Stimulated activated CD4-positive, alpha-beta T cell treated with anti-CD3 and anti-CD28 coated beads, Interleukin-2, amount 100 ng/mL, for 4 hours (primary cell): ENCODE results near the gene PHB1.

Experiments
- DNase-seq: peaks from one replicate; pipeline ENCODE4 v3.0.0-alpha.2; 2020; ENCODE audit warnings: low read depth

Gene PHB1

DNA sequence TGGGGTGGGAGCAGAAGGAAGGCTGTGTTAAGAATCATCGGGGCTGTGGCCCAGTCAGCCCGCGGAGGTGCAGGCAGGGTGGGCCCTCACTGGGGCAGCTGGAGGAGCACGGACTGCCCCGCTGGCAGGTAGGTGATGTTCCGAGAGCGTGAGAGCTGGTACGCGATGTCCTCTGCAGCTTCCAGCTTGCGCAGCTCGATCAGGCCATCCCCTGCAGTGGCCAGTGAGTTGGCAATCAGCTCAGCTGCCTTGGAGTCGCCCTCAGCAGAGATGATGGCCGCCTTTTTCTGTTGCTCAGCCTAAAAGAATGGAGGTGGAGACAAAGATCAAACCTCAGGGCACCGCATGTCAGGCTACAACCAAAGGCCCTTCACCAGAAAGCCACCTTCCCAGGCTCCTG lies 9.8 kb downstream of the PHB1 start:
- no peak for DNase-seq

DNA sequence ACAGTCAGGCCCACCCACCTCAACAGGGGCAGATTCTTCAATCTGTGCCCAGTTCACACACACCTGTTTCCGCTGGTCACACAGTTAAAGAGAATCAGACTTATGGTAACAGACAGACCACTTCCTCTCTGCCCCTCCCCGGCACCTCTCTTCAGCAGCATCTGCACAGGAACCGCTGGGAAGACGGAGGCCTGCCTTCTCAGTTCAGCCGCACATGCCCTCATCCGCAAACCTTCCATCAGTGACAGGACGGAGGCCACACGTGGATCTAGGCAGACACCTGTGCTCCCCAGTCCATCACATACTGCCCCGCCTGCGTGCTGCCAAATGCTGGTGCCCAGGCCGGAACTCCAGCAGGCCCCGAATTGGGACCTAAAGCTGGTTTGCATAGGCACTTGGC lies 10.3 kb downstream of the PHB1 start:
- no peak for DNase-seq

DNA sequence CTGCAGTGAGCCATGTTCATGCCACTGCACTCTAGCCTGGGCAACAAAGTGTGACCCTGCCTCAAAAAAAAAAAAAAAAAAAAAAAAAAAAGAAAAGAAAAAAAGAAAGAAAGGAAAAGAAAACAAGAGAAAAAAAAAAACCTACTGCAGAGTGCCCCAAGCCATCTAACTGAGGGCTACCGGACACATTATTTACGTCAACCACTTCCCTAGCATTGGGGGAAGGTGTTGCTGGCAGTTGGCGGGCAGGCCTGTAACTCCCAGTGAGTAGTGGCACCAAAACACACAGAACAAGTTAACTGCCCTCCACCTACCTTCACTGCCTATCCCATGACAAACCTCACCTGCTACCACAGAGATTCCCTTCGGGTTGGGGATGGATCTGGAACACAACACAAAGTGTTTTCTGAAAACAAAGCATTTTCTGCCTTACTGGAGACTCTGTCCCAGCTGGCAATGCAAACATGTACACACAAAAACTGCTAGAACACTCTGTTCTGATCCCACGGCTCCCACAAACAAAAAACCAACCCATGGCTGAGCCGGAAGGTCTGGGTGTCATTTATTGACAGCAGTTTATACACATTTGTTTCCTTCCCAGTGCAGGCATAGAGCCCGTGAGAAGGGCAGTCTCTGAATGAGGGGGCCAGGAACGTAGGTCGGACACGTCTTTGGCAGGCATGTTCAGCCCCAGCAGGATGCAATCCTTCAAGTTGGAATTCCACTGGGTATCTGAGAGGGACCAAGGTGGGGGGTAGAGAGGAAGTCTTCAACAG lies 11.0 kb downstream of the PHB1 start:
- no peak for DNase-seq

DNA sequence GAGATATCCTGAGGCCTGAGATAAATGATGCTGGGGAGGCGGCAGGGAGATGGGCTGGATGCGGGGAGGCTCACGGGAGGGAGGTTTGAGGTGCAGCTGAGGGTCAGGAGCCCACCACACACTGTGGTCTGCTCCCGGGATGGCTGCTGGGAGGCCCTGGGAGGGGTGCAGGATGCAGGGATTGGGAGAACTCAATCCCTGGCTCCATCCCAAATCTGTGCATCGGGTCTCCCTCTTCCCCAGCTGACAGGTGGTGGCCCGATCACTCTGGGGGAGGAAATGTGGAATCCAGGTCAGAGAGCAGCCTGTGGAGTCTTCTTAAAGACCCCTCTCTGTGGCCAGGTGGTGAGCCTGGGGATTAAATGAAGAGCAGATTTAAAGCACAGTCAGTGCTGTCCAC lies 12.0 kb downstream of the PHB1 start:
- no peak for DNase-seq

DNA sequence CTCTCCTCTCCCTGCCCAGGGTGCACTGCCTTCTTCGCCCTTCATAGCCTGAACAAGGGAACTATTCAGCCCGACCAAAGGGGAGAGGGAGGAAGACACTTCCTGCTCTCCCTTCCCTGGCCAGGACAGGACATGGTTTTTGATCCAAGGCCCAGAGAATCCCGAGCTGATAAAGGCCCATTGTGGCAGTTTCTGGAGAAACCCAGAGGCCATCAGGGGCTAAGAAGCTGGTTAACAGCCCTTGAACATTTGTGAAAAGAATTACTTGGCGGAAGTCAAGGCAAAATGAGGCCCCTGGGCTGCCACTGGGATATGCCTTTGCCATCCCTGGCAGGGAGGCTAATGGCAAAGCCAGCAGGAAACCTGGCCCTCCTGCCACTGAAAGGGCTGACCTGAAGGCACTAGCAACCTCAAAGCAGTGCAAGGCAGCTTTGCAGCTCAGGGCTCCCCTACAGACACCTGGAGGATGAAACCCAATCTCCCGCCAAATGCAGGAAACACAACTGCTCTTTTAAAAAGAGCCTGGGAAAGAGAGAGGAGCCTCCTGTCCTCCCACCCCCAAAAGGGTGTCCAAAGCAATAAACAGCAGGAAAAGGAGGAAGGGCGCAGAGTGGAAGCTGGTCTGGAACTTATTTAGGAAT lies 12.6 kb downstream of the PHB1 start:
- no peak for DNase-seq

DNA sequence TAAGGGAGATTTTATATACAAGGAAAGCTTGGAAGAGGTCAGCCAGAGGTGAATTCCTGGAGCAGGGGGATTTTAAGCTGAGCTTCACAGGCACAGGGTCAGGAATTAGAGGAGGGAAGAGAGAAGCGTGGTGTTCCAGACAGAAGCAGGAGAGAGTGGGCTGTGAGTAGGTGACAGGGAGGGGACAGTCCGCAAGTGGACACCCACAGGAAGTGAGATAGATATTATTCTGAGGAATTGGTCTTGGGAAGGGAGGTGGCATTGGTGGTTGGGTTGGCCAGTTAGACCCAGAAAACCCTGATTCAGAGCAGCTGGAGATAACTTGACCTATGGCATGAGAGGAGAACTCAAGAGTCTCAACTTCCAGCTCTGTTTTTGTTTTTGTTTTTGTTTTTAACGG lies 14.7 kb downstream of the PHB1 start:
- no peak for DNase-seq

DNA sequence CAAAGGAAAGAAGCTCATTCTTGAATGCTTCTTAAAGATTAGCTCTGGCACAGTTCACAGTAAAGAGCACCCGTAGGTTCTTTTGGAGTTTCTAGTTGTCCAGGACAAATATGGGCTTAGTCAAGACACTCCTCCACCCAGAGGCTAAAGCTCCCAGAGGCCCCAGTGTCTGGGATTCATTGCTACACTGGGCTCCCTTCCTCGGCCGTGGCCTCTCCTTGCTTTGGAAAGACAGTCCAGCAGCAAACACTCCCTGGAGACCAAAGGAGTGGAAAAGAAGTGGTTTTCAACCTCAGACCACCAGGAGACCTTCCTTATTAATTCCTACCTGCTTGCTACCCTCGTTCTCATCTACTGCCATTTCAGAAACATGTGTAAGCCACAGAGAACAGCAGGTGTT lies 17.1 kb downstream of the PHB1 start:
- no peak for DNase-seq

DNA sequence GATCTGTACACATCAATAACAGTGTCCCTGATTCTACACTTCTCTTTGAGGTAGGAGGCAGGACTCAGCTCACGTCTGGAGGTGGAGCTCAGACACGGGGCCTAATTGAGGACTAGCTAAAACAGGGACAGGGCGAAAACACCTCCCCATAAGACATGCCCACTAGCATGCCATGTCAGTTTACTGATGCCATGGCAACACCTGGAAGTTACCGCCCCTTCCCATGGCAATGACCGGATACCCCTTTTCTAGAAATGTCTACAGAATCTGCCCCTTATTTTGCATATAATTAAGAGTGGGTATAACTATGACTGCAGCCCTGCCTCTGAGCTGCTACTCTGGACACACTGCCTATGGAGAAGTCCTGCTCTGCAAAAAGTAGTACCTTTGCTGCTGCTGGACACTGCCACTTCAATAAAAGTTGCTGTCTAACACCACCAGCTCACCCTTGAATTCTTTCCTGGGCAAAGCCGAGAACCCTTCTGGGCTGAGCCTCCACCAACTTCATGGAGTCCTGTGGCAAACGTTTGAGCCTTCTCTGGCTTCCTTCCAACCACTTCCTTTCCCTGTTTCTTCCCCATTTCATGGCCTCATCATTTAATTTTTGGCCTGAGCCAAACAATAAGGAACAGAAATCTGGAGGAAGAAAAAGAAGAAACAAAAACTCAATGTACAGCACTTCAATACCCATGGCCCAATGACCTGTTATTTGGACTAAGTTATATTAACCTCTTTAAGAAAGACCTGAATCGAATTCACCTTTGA lies 21.0 kb downstream of the PHB1 start:
- DNase-seq = no peak

DNA sequence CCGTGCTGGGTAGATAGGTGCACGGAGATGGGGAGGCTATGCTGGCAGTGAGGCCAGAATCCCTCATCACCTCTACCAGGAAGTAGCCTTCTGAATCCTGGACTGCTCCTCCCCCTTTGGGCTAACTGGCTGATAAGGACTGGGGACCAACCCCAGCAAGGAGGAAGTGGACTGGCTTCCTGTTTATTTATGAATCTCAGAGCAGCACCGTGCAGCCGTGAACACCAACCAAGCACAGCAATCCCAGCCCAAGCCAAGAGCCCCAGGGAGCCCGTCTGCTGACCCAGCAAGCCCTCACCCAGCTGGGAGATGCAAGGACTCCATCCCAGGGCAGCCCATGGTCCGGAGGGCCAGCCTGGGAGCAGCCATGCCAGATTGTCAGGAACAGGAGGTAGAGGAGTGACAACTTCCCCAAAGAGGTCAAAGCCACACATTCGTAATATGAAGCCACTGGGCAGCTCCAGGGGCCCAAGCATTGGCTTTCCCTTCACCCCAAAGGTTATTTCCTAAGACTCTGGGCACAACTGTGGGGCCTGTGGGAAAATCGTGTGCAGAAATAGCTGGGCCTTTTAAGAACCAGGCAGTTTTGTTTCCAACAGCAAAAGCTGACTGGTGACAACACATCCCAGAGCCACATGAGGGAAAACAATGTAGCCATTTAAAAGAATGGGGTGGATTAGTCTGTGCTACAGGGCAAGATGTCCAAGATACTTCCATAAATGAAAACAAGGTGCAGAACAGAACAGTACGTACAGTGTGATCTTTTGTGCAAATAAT lies 23.9 kb downstream of the PHB1 start:
- no peak for DNase-seq

DNA sequence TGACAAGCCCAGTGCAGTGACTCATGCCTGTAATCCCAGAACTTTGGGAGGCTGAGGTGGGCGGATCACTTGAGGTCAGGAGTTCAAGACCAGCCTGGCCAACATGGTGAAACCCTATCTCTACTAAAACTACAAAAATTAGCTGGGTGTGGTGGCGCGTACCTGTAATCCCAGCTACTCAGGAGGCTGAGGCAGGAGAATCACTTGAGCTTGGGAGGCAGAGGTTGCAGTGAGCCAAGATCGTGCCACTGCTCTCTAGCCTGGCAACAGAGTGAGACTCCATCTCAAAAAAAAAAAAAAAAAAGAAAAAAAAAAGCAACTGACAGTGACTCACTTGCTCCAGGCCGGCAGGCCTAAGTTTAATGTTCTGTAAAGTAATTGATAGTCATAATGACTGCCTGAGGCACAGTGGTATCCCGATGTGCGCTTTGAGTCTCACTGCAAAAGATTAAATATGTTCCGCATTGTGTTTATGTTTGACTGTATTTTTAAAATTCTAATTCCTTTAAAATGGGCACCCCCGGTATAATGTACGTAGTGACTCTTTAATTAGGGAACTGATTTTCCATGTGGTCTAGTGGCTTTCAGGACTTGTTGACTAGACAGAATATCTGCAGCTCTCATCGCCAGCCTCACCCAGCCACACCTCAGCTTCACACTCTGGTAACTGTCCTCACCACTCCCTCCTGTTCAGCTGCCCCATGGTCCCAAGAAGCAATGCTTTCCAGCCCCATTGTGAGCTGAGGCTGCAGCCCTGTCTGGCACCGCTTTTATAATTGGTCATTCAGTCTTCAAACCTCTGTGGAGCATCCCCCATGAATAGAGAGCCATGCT lies 25.0 kb downstream of the PHB1 start:
- DNase-seq = peak; percentile 19

DNA sequence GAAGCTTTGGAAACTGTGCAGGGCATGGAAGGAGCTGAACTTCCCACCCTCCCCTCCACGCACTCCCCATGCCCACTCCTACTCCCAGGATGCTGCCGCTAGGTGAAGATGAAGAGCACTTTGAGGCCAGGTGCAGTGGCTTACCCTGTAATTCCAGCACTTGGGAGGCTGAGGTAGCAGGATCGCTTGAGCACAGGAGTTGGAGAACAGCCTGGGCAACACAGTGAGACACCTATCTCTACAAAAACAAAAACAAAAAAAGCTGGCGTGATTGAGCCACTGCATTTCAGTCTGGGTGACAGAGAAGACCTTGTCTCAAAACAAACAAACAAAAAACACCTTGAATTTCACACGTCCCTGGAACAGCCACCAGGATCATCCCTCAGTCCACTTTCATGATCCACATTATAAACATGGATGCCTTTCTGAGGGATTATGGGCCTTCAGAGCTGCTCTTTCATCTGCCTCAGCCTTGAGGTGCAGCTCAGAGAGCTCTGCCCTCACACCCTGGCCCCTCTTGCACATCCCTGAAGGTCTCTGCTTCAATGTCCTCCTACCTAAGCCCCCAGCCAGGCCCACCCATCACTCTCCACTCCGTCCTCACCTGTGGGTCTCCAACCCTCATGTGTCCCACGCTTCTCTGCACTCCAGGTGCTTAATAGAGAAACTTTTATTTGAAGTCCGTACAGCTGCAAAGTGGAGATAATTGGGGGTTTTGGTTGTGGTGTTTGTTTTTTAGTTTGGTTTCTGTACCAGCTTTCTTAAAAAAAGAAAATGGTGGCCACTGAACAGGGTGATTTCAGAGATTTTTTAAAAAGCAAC lies 25.8 kb downstream of the PHB1 start:
- DNase-seq = no peak

DNA sequence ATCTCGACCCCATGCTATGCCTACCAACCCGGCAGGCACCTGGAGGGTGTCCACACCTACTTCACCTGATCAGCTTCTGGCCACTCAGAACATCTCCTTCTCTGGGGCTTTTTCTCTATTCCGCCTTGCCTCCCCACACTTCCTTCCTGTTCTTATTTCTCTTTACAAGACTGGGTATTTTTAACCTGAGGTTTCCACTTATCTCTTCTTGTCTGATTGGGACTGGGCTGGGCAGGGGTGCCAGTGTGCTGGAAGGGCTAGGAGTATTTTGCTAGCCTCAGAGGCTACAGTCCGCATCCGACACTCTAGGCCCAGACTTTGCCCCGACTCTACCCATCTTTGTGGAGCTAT lies 26.4 kb downstream of the PHB1 start:
- no peak for DNase-seq

DNA sequence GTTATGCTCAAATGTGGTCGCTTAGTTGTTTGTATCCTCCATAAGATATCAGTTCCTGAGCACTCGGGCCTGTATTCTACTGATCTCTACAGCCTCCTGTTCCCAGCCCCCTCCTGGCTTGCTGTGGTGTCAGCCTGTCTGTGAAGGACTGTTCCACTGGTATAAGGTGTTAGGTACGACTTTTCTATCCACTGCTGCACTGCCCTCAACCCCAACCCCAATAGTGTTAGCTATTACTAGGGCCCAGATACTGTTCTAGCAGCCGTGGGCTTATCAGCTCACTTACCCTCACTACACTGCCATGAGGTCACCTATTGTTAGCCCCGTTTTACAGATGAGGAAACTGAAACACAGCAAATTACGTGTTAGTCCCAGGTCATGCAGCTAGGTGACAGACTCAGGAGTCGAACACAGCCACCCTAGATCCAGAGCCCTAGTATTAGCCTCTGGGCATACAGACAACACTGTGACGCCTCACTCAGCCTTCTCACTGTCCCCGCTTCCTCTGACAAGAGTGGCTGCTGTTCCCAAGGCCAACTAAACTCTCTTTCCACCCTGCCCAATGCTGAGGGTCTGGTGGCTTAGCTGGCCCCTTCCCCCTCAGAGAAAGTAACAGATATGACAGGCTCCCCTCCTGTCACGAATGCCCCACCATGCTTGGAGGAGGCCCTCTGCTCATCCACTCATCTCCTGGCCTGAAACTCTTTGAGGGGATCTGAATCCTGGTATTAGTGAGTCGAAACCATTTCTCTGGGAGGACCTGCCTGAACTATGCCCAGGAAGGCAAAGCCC lies 27.0 kb downstream of the PHB1 start:
- no peak for DNase-seq

DNA sequence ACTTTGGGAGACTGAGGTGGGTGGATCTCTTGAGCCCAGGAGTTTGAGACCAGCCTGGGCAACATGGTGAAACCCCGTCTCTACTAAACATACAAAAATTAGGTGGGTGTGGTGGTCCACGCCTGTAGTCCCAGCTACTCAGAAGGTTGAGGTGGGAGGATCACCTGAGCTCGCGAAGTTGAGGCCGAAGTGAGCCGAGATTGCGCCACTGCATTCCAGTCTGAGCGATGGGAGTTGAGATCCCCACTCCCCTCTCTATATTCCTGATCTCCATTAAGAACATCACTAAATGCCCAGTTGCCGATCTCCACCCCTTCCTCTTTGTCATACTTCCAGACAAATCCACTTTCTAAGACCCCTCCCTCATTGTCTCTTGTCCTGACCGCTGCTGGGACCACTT lies 28.3 kb downstream of the PHB1 start:
- DNase-seq = no peak

DNA sequence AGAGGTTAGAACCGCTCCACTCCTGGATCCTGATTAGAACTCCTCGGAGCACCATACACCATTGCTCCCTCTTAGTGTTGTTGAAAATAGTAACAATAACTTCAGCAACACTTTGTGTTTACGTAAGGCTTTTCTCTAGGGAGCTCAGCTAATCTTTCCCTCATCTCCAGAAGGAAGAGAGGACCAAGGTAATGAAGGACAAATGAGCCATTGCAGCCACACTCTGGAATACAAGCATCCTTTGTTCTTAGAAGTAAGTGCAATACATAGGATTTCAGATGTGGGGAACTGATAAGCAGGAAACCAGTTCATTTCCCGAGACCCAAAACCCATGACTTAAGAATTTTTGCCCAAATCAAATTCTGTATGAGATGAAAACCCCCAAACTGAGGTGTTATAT lies 29.7 kb downstream of the PHB1 start:
- DNase-seq = no peak

DNA sequence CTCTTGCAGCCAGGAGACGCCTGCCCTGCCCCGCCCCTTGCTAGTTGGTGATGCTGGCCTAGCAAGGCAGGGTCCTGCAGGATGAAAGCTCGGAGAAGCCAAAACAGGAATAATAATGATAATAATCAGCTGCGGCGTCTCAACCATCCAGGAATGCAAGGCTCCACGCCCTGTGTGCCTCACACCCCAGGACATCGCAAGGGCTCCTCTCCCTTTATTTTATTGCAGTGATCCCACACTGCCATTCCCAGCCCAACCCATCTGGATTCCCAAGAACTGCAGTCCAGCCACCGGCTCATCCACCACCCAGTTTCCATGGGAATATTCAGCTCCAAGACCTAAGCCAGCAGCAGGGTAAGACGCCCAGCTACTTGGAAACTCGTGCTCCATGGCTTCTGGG lies 31.6 kb downstream of the PHB1 start:
- DNase-seq = no peak

DNA sequence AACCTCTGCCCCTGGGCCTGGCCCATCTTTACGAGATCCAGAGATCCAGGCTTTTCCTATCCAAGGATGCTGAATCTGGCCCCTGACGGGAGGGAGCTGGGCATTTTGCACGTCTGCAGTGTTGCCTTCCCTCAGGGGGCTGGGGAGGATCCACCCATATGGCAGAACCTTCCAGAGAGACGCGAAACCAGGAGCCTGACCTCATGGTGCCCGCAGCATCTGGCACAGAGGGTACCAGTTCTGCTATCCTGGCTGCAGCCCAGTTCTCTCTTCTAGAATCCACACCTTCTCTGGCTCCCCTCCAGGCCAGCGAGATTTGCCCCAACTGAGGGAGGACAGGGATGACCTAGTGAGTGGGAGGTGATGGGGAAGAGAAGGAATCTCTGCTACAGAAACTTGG lies 32.1 kb downstream of the PHB1 start:
- no peak for DNase-seq

DNA sequence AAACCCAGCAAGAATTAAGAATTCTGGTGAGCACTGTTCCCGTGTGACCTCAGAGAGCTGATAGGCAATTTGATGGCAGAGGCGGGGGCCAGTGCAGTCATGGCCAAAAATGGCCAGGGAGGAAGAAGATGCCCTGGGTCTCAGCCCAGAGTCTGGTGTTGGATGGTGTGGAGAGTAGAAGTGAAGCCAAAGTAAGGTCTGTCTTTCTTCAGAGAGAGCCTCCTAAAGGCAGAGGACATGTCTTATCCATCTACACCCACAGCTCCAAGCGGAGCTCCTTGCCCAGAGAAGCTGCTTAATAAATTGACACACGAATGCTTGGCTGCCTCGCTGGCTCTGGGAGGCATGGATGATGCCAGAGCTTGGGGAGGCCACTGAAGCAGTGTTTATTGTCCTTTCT lies 32.9 kb downstream of the PHB1 start:
- no peak for DNase-seq

DNA sequence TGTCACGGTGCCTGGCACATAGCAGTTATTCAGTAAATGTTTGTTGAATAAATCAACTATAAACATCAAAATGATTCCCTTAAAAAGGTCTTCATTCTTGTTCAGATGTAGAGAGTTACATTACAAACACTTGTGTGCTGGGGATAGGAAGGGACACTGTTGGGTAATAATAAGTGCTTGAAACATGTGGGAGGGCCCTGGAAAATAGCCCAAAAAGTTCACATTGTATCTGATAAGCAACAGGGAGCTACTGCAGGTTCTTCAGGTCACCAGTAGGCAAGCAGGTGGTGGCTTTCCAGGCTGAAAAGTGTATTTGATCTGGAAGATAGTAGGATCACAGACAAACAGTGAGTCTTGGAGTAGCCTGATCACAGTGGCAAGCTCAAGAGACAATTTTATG lies 33.6 kb downstream of the PHB1 start:
- DNase-seq = no peak

DNA sequence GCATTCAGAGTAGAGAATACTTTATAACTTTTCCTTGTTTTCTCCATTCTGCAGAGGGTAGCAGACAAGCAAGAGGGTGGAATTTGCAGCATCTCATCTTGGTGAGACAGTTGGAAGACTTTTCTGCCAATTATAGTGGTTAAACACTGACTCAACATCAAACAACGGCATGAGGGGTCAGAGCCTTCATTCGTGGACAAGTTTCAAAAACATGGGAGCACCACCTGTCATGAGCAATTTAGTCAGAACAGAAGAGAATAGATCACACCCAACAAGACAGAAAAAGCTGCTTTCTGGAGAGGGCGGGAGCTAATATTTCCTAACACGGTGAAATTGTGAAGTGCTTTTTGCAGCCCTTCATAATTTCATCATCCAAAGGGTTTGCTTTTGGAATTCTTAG lies 34.8 kb downstream of the PHB1 start:
- DNase-seq = no peak
